ENCODE measurements around the gene PPP2R5A.
"Not testable (repeated sequence)": the region's sequence is repeated elsewhere in the genome, so short reads cannot be mapped to it uniquely, and the experiment has no call there.

PPP2R5A gene

GRCh38 chr1:212315184-212315583 is 30.0 kb downstream of the PPP2R5A start:
- no peak for DNase-seq (ENCODE audit: low read depth)
- no peak overlapping the region for H3K4me3 ChIP-seq (ENCODE audit: low read depth, low read length)
- TF ChIP-seq MAX (IDR thresholded peaks at IDR 0.05; ENCODE audit: low read depth, low read length) (no peak), CTCF (IDR thresholded peaks at IDR 0.05; ENCODE audit: low read depth, low read length) (no peak), MYC (IDR thresholded peaks at IDR 0.05; ENCODE audit: low read depth, low read length) (no peak), POLR2A (IDR thresholded peaks at IDR 0.05; ENCODE audit: extremely low read depth, insufficient read length) (no peak)

- H3K4me3 ChIP-seq (ENCODE audit: low read depth, low read length), result no peak overlapping the region
- TF ChIP-seq CTCF (IDR thresholded peaks at IDR 0.05; ENCODE audit: low read depth, low read length), result peak; percentile 17
- no peak for TF ChIP-seq MYC (IDR thresholded peaks at IDR 0.05; ENCODE audit: low read depth, low read length)
- peak; percentile 43 for DNase-seq (ENCODE audit: low read depth)
These were observed 30.7 kb downstream of the PPP2R5A start for GRCh38 chr1:212315907-212316306.

GRCh38 chr1:212317916-212318315 is 32.7 kb downstream of the PPP2R5A start:
- no peak overlapping the region for H3K4me3 ChIP-seq (ENCODE audit: low read depth, low read length)
- DNase-seq (ENCODE audit: low read depth), result no peak

GRCh38 chr1:212321031-212321430 is 35.8 kb downstream of the PPP2R5A start:
- not testable (repeated sequence) for H3K4me3 ChIP-seq (ENCODE audit: low read depth, low read length); DNase-seq (ENCODE audit: low read depth)

More at GRCh38 chr1:212317916-212318315, 32.7 kb downstream of the PPP2R5A start:
- TF ChIP-seq MYC (IDR thresholded peaks at IDR 0.05; ENCODE audit: low read depth, low read length) (no peak), MAX (IDR thresholded peaks at IDR 0.05; ENCODE audit: low read depth, low read length) (no peak), POLR2A (IDR thresholded peaks at IDR 0.05; ENCODE audit: extremely low read depth, insufficient read length) (no peak), CTCF (IDR thresholded peaks at IDR 0.05; ENCODE audit: low read depth, low read length) (no peak)

GRCh38 chr1:212323066-212323465 is 37.9 kb downstream of the PPP2R5A start:
- no peak for TF ChIP-seq POLR2A (IDR thresholded peaks at IDR 0.05; ENCODE audit: extremely low read depth, insufficient read length)
- no peak for TF ChIP-seq MAX (IDR thresholded peaks at IDR 0.05; ENCODE audit: low read depth, low read length)
- no peak for TF ChIP-seq CTCF (IDR thresholded peaks at IDR 0.05; ENCODE audit: low read depth, low read length)
- TF ChIP-seq MYC (IDR thresholded peaks at IDR 0.05; ENCODE audit: low read depth, low read length), result no peak
- H3K4me3 ChIP-seq (ENCODE audit: low read depth, low read length), result no peak overlapping the region
- no peak for DNase-seq (ENCODE audit: low read depth)

GRCh38 chr1:212326541-212326940 is 41.3 kb downstream of the PPP2R5A start:
- TF ChIP-seq CTCF (IDR thresholded peaks at IDR 0.05; ENCODE audit: low read depth, low read length) (no peak), MYC (IDR thresholded peaks at IDR 0.05; ENCODE audit: low read depth, low read length) (no peak), POLR2A (IDR thresholded peaks at IDR 0.05; ENCODE audit: extremely low read depth, insufficient read length) (no peak), MAX (IDR thresholded peaks at IDR 0.05; ENCODE audit: low read depth, low read length) (no peak)
- H3K4me3 ChIP-seq (ENCODE audit: low read depth, low read length), result no peak overlapping the region
- no peak for DNase-seq (ENCODE audit: low read depth)

All from NB4 (cell line).